C4-2B (cell line): ENCODE measurements around the gene DCHS1.

ENCODE experiments used
- CTCF ChIP-seq: fragments of 450-650 bp; conservative IDR thresholded peaks from 2 replicates; pipeline ENCODE4 v1.5.1; 2017; ENCODE audit warnings: mild to moderate bottlenecking
- ZFX ChIP-seq: fragments of 450-650 bp; IDR thresholded peaks from 2 replicates; pipeline ENCODE4 v1.6.1; 2017

GRCh38 chr11:6646576-6646917 lies 9.1 kb downstream of the DCHS1 start:
- TF ChIP-seq CTCF (no peak), ZFX (no peak)
